GM12892 (cell line): Measurements from ENCODE around the gene DNPH1.

Source experiments
- POLR2A ChIP-seq: IDR thresholded peaks from 2 replicates; pipeline ENCODE4 v1.6.1; 2011; ENCODE audit warnings: low read depth, low read length, control low read depth
- POLR2AphosphoS5 ChIP-seq: IDR thresholded peaks from 2 replicates; pipeline ENCODE4 v1.6.1; 2011; ENCODE audit warnings: low read depth, low read length, control low read depth

GRCh38 chr6:43183441-43183840, 45.8 kb downstream of the DNPH1 start:
- no peak for TF ChIP-seq POLR2AphosphoS5
- no peak for TF ChIP-seq POLR2A
